Bronchial epithelial cell (primary cell): Measurements from ENCODE around the gene IER3. TPM values are rescaled to one million over a fixed set of nuclear protein-coding genes. Genes with fewer than 3 reads are reported as not detected.

Experiments used
- DNase-seq: peaks from one replicate; pipeline ENCODE4 v3.0.0-alpha.2; 2010; ENCODE audit warnings: low read depth
- FAIRE-seq: peaks from 2 replicates; lab custom pipeline; 2011; peaks lifted over from hg19 to GRCh38; lab: Jason Lieb, UNC
- H3K27me3 ChIP-seq: 2 replicates; pipeline ENCODE4 v1.5.1; 2011; ENCODE audit warnings: low read length; ENCODE audit not compliant: control insufficient read depth, insufficient read depth
- H3K36me3 ChIP-seq: 2 replicates; pipeline ENCODE4 v1.5.1; 2011; ENCODE audit warnings: low read length; ENCODE audit not compliant: control insufficient read depth, insufficient read depth
- H3K4me3 ChIP-seq: 2 replicates; pipeline ENCODE4 v1.5.1; 2011; ENCODE audit warnings: mild to moderate bottlenecking, low read depth, low read length, control low read depth
- CTCF ChIP-seq: IDR thresholded peaks from 2 replicates; pipeline ENCODE4 v1.5.1; 2011; ENCODE audit warnings: mild to moderate bottlenecking, moderate library complexity, low read length, control low read depth, inconsistent platforms; ENCODE audit not compliant: insufficient read depth, severe bottlenecking
- total RNA-seq: library from RNA; depleted of rRNA; stranded (reverse); fragments of >200 nt; gene quantifications from 2 replicates; pipeline ENCODE4 v1.2.1, GENCODE V29; 2014

Gene IER3
- total RNA-seq, 1 donor from 2014 or later = 186 TPM

- Histone ChIP-seq H3K27me3 (no peaks in the 10 kb centered on the region), H3K4me3 (no peak overlapping the region), H3K36me3 (no peaks in the 10 kb centered on the region)
- no peak for FAIRE-seq
- no peak for TF ChIP-seq CTCF
- peak; percentile 69 for DNase-seq
These were observed 35.7 kb upstream of the IER3 start for GRCh38 chr6:30779850-30780641.

GRCh38 chr6:30778001-30778635, 33.8 kb upstream of the IER3 start:
- no peak for TF ChIP-seq CTCF
- Histone ChIP-seq H3K36me3 (no peaks in the 10 kb centered on the region), H3K4me3 (no peak overlapping the region), H3K27me3 (no peaks in the 10 kb centered on the region)
- FAIRE-seq = no peak
- no peak for DNase-seq

DNA sequence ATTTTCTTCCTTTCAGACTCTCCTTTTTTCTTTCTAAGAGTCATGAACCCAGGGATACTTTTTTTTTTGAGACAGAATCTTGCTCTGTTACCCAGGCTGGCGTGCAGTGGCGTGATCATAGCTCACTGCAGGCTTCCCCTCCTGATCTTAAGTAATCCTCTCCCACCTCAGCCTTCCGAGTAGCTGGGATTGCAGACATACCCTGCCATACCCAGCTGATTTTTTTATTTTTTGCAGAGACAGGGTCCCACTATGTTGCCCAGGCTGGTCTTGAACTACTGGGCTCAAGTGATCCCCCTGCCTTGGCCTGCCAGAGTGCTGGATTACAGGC, 32.8 kb upstream of the IER3 start:
- TF ChIP-seq CTCF = no peak
- no peaks in the 10 kb centered on the region for H3K36me3 ChIP-seq
- no peak for DNase-seq
- no peak overlapping the region for H3K4me3 ChIP-seq
- H3K27me3 ChIP-seq = no peaks in the 10 kb centered on the region
- FAIRE-seq = no peak

DNA sequence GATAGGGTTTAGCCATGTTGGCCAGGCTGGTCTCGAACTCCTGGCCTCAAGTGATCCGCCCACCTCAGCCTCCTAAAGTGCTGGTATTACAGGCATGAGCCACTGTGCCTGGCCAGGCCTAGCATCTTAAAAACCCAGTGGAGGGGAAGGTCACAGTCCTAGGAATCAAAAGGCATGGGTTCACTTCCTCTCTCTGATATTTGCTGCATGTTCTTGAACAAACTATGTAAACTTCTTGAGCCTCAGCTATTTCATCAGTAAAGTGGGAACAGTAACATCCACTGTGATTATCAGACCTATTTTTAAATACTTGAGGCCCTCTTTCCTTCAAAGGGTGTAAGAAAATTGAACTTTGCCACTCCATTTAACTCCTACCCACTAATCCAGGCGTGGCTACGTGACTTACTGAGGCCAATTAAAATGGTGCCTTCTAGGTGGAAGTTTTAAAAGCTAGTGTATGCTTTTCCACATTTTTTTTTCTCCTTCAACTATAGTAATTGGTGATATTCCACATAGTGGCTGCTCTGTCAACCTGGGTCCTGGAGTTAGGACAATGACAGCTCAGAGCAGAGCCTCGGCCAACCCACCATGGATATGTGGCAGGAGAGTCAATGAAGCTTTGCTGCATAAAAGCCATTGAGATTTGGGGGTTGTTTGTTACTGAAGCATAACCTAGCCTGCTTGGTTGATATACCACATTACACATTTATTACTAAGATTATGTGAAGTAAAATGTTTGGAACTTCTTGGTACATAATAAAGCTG, 32.2 kb upstream of the IER3 start:
- Histone ChIP-seq H3K4me3 (no peak overlapping the region), H3K27me3 (no peaks in the 10 kb centered on the region), H3K36me3 (no peaks in the 10 kb centered on the region)
- TF ChIP-seq CTCF = no peak
- no peak for DNase-seq
- no peak for FAIRE-seq

DNA sequence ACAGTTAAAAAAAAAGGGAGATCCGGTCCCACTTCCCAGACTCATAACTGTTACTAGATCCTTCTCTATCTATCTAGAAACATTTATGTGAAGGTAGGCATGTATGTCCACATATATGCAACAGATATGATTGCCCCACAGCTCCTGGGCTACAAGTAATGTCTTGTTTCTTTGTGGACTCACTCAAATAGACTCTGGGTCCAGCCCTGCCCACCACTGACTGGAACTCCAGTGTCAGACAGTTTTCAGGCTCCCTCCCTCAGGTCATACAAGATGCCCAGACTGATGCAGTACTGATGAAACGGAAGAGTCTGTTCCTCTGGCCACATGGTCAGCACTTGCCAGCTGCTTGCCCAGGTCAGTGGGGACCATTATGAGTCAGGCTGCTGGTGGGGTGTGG, 30.8 kb upstream of the IER3 start:
- H3K4me3 ChIP-seq = no peak overlapping the region
- TF ChIP-seq CTCF = no peak
- no peak for FAIRE-seq
- no peaks in the 10 kb centered on the region for H3K36me3 ChIP-seq
- no peaks in the 10 kb centered on the region for H3K27me3 ChIP-seq
- DNase-seq = peak; percentile 87
